BJ (cell line): ENCODE measurements around the gene LRRC43. TPM values are rescaled to one million over a fixed set of nuclear protein-coding genes. Genes with fewer than 3 reads are reported as not detected.

Experiments used
- CTCF ChIA-PET: fragments of 350-600 bp; formaldehyde crosslinking; extraction: SDS; loops from one replicate; lab custom pipeline; 2021; ENCODE audit warnings: antibody characterized with exemption, inconsistent platforms; lab: Yijun Ruan, JAX
- POLR2A ChIA-PET: fragments of 300-600 bp; sonication (Branson Sonifier 250); formaldehyde crosslinking; extraction: SDS; loops from one replicate; lab custom pipeline; 2021; ENCODE audit warnings: antibody characterized with exemption; lab: Charles Lee
- DNase-seq: peaks from one replicate; pipeline ENCODE4 v3.0.0-alpha.2; 2011; ENCODE audit warnings: low read depth
- H3K27me3 ChIP-seq: 2 replicates; pipeline ENCODE4 v1.6.0; 2011; ENCODE audit warnings: low read length; ENCODE audit not compliant: control insufficient read depth, insufficient read depth
- H3K36me3 ChIP-seq: 2 replicates; pipeline ENCODE4 v1.5.1; 2011; ENCODE audit warnings: low read length; ENCODE audit not compliant: control insufficient read depth, insufficient read depth
- H3K4me3 ChIP-seq: 2 replicates; pipeline ENCODE4 v1.5.1; 2011; ENCODE audit warnings: low read depth, mild to moderate bottlenecking, control low read depth, low read length
- CTCF ChIP-seq: IDR thresholded peaks from 2 replicates; pipeline ENCODE4 v1.5.1; 2011; ENCODE audit warnings: low read depth, mild to moderate bottlenecking, control low read depth, inconsistent platforms, low read length, moderate library complexity; ENCODE audit not compliant: insufficient read depth
- polyA plus RNA-seq: library from polyadenylated mRNA; depleted of rRNA; stranded (reverse); fragments of >200 nt; gene quantifications from 2 replicates; pipeline ENCODE4 v1.2.3, GENCODE V29; 2011

The LRRC43 gene
- polyA plus RNA-seq, 1 experiment, result 1.6 TPM

GRCh38 chr12:122206976-122207375 is 24.1 kb downstream of the LRRC43 start:
- no peak for DNase-seq
- Histone ChIP-seq H3K36me3 (peaks cover 16% of the 10 kb centered on the region), H3K27me3 (peaks cover 10% of the 10 kb centered on the region), H3K4me3 (no peak overlapping the region)
- TF ChIP-seq CTCF, result no peak
- ChIA-PET CTCF (no interaction called here), POLR2A (no interaction called here)

GRCh38 chr12:122207391-122207790 is 24.5 kb downstream of the LRRC43 start:
- no peak for DNase-seq
- H3K36me3 ChIP-seq, result peaks cover 16% of the 10 kb centered on the region
- POLR2A ChIA-PET, result no interaction called here
- H3K27me3 ChIP-seq, result peaks cover 10% of the 10 kb centered on the region
- CTCF ChIA-PET, result no interaction called here
- no peak overlapping the region for H3K4me3 ChIP-seq
- no peak for TF ChIP-seq CTCF

GRCh38 chr12:122208073-122208820 is 25.3 kb downstream of the LRRC43 start:
- TF ChIP-seq CTCF, result no peak
- POLR2A ChIA-PET, result no interaction called here

GRCh38 chr12:122215771-122216170 is 32.8 kb downstream of the LRRC43 start:
- ChIA-PET CTCF (interaction anchor here (1.0 to 2.0 kb wide), 2 partner anchors 9 to 85 kb away, joined by 3 to 6 read pairs; no protein-coding TSS in a partner anchor), POLR2A (no interaction called here)
- no peak for TF ChIP-seq CTCF

More at GRCh38 chr12:122208073-122208820, 25.3 kb downstream of the LRRC43 start:
- CTCF ChIA-PET, result no interaction called here
- Histone ChIP-seq H3K27me3 (peaks cover 10% of the 10 kb centered on the region), H3K4me3 (no peak overlapping the region), H3K36me3 (peaks cover 16% of the 10 kb centered on the region)
- no peak for DNase-seq

GRCh38 chr12:122216445-122216844 is 33.5 kb downstream of the LRRC43 start:
- Histone ChIP-seq H3K27me3 (no peaks in the 10 kb centered on the region), H3K36me3 (peaks cover 20% of the 10 kb centered on the region), H3K4me3 (no peak overlapping the region)
- no peak for DNase-seq
- ChIA-PET POLR2A (no interaction called here), CTCF (interaction anchor here (0.5 to 2.0 kb wide), 3 partner anchors 8 to 85 kb away, joined by 3 to 6 read pairs (median 3); no protein-coding TSS in a partner anchor)
- TF ChIP-seq CTCF, result no peak

More at GRCh38 chr12:122215771-122216170, 32.8 kb downstream of the LRRC43 start:
- H3K27me3 ChIP-seq, result no peaks in the 10 kb centered on the region
- H3K4me3 ChIP-seq, result no peak overlapping the region
- DNase-seq, result no peak
- peaks cover 17% of the 10 kb centered on the region for H3K36me3 ChIP-seq
